Nucleus accumbens (tissue), 56 donors: Measurements from ENCODE around the gene HABP2.

Experiments
- DNase-seq, 56 donors: peaks; one replicate each; lab custom pipeline; 2025; lab: John Stamatoyannopoulos, UW

Gene HABP2

DNA sequence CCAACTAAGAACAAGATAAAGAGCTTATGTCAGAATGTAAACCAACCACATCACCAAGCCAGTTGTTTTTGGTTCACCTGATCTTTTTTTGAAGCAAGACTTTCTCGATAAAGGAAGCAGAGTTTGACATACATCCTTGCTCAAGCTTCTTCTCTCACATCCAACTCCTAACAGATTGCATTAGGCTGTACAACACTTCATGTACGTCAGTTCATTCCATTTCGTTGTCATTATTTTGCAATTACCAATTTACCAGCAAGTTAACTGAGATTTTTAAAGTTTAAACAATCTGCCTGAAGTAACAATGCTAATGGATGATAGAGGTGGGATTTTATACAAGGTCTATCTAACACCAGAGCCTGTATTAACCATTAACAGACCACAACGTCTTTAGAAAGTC, 70.0 kb downstream of the HABP2 start:
- DNase-seq = no peak

DNA sequence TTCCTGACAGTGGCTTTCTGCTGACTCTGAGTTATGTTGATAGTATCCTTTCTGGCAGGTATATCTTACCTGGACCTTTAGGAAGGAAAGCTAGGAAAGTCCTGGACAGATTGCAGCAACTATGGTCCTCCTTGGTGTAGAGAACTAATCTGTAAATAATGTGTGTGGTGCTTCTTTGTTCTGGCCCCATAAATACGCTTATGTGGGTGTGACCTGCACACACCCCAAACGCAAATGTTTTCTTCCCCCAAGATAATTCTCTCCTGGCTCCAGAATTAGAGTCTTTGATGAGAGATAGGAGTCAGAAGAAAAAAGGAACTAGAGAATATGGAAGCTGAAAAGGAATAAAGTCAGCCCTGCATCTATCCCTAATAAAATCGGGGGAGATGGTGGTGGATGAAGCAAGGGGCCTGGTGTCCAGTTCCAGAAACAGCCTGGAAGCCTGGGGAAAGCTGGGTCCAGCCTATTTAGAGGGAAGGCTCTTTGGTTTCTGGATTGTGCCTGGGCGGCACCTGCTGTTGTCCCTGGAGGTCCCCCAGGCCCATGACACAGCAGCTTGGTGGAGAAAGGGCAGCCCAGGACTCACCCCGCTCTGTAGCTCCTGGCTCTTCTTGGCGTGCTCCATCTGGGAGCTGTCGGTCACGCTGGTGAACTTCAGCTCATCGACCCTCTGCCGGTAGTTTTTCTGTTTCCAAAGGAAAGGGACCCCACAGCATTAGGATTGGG, 72.8 kb downstream of the HABP2 start:
- no peak for DNase-seq

DNA sequence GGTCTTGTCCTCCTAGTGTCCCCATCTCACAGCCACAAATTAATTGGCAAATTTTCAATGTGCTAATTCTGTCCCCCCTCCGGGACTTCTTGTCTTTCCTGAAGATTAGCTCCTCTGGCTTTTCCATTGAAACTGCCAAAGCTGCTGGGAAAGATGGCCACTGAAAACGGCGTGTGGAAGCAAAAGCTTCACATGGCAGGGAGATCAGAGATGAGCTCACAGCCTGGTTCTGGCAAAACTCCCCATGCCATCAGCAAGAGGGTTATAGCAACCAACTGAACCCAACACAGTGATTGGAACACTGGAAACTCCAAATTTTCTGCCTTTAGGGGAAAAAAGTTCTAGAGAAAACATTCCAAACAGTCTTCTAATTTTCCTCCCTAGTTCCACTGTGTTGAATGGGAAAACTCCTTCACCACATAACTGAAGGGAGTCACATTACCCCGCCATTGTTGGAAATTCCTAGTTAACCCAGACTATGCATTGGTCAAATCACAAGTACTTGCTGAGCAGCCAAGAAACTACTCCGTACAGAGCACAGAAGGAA, 74.0 kb downstream of the HABP2 start:
- DNase-seq = no peak

DNA sequence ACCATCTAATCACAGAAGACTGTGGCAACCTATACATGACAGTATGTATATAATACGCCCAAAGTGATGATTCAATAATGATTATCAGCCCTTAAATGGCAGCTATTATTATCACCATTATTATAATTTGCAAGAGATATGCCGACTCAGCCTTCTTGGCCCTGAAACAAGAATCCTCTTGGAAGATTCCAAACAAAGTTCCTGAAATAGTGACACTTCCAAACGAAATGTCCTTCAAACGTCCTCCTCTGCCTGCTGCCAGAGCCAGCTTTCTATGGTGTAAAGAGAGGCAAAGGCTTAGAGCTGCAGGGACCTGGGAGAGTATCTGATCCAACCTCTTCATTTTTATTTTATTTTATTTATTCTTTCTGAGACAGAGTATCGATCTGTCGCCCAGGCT, 75.0 kb downstream of the HABP2 start:
- no peak for DNase-seq

DNA sequence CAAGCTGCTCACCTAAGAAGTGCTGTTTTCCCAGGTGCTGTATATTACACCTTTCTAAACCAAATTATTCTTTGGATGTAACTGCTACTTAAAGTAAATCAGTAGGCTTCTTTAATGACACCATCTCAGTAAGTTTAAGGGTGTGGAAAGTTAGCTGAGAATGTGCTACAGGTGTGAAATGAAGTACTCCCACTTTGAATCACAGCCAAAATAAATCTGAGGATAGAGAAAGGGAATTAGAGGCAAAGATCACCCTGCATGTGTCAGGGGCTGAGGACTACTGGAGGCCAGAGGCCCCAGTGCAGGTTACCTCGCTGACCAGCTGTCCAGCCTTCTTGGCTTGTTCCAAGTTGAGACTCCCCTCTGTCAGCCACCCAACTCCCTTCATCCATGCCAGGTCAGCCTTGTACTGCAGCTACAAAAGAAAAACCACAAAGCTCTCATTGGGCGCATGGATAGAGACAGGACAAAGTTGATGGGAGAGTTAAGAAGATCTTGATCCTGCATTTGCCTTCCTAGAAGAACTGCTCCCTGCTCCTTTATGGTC, 75.8 kb downstream of the HABP2 start:
- DNase-seq = no peak

DNA sequence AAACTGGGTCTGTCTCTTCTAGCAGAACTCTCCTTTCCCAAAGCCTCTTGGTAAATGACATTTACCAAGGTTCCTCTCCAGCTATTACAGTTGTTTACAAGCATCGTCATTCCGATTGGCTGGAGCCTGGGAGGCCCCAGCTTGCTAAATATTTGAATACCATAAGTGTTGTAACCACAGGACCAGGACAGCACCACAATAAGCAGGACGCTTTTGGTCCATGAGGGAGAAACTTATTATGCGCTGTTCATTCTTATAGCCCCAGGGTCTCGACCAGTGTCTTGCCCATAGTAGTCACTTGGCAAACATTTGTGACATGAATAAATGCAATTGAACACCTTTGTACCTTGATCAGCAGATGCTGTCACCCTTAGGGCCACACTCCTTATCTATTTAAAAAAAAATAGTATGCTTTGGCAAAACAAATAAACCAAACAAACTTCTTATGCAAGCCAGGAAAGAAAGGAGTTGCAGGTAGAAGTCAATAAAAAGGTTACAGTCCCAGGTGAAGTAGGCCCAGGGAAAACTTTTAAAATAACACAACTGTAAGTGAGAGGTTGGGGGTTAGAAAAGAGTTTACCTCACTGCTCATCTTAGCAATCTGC, 78.2 kb downstream of the HABP2 start:
- DNase-seq = no peak

DNA sequence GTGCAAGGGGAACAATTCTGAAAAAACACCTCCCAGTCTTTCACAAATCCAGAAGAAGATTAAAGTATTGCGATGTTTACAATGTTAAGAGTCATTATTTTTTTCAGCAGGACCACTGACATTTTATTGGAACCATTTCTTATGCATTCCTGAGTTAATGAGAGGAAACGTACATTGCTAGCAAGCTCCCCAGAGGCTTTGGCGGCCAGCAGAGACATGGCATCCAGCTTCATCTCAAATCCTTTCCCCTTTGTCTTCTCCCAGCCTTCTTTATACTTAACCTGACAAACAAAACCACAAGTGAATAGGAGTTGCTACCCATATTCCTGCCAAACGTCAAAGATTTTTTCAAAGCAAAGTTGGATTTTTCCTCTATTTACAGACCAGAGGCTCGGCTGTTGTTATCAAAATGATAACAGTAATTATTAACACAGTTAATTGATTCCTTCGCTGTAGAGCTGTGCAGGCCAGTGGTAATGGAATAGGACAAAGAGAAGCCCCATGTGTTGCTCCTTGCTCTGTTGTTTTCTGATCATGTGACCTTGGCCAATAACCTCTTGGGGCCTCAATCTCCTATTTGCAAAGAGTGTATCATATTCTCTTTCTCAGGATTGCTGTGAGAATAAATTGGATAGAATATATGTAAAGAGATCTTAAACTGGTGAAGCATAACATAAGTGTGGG, 79.0 kb downstream of the HABP2 start:
- DNase-seq = no peak
